HepG2 (cell line): ENCODE data around the gene ALDH3A2. TPM values are rescaled to one million over a fixed set of nuclear protein-coding genes. Genes with fewer than 3 reads are reported as not detected.

ENCODE experiments used
- ARNT ChIP-seq: fragments of 450-650 bp; IDR thresholded peaks from 2 replicates; pipeline ENCODE4 v1.6.1; 2017
- CEBPG ChIP-seq: IDR thresholded peaks from 2 replicates; pipeline ENCODE4 v1.6.1; 2016
- JUN ChIP-seq: sonication (generic); formaldehyde crosslinking; IDR thresholded peaks from 2 replicates; pipeline ENCODE4 v1.4.0; 2020; ENCODE audit warnings: mild to moderate bottlenecking, missing genetic modification reagents
- KDM1A ChIP-seq: IDR thresholded peaks from 2 replicates; pipeline ENCODE4 v1.6.1; 2016; ENCODE audit warnings: missing compliant biosample characterization
- KDM6A ChIP-seq: IDR thresholded peaks from 2 replicates; pipeline ENCODE4 v1.6.1; 2016; ENCODE audit warnings: low read depth
- MAF1 ChIP-seq: sonication (generic); formaldehyde crosslinking; IDR thresholded peaks from 2 replicates; pipeline ENCODE4 v1.5.0; 2020; ENCODE audit warnings: missing genetic modification reagents, borderline replicate concordance
- PTBP1 ChIP-seq: fragments of 200-400 bp; formaldehyde crosslinking; IDR thresholded peaks from 2 replicates; pipeline ENCODE4 v1.6.1; 2018; ENCODE audit warnings: low read length, low read depth; ENCODE audit not compliant: poor library complexity, severe bottlenecking
- SMC3 ChIP-seq: IDR thresholded peaks from 2 replicates; pipeline ENCODE4 v1.6.1; 2011; ENCODE audit warnings: low read length, improper control_type of control experiment
- ZBTB39 ChIP-seq: sonication (generic); formaldehyde crosslinking; IDR thresholded peaks from 2 replicates; pipeline ENCODE4 v1.5.0; 2020; ENCODE audit warnings: missing genetic modification reagents
- ZBTB40 ChIP-seq, 2 experiments: fragments of 450-650 bp in 1 of 2; sonication (generic) in 1 of 2; formaldehyde crosslinking in 1 of 2; IDR thresholded peaks; 2 replicates each; pipeline versions ENCODE4 v1.6.1 to v1.8.0; 2016 to 2022; ENCODE audit warnings: antibody characterized with exemption in 1 of 2, mild to moderate bottlenecking in 1 of 2, missing genetic modification reagents in 1 of 2
- ZNF75D ChIP-seq: sonication (generic); formaldehyde crosslinking; IDR thresholded peaks from 2 replicates; pipeline ENCODE4 v1.8.1; 2023; ENCODE audit warnings: missing genetic modification reagents, mild to moderate bottlenecking, borderline replicate concordance
- ZNF841 ChIP-seq: sonication (generic); formaldehyde crosslinking; IDR thresholded peaks from 2 replicates; pipeline ENCODE4 v1.8.1; 2023; ENCODE audit warnings: missing genetic modification reagents, borderline replicate concordance
- polyA plus RNA-seq, 8 experiments: library from polyadenylated mRNA; depleted of rRNA in 3 of 8; stranded (reverse) in 7 of 8; unstranded in 1 of 8; fragments of >200 nt; fragmentation: Illumina TruSeq in 4 of 8; extraction: Trizol in 4 of 8; gene quantifications; 2 replicates each; pipeline versions ENCODE4 v1.2.1 to v1.2.3, GENCODE V29; 2011 to 2016; ENCODE audit warnings: low read depth in 4 of 8, missing spikeins in 1 of 8, mixed read lengths in 1 of 8; ENCODE audit not compliant: insufficient read depth in 1 of 8
- total RNA-seq, 5 experiments: library from RNA; depleted of rRNA; stranded (reverse); fragments of >200 nt; fragmentation: Illumina TruSeq; extraction: Trizol; gene quantifications; 2 replicates each; pipeline ENCODE4 v1.2.3, GENCODE V29; 2016; ENCODE audit warnings: low read depth in 1 of 5
- TF ChIP-seq, protein P1 (sequence below): IDR thresholded peaks from 2 replicates; pipeline ENCODE4 v1.6.1; 2016

The ALDH3A2 gene
- total and polyA plus RNA-seq, 2 of the 13 experiments (the other 11 are each of a cell fraction or from before 2014, with no cell fraction given): 80.8 to 180 TPM

DNA sequence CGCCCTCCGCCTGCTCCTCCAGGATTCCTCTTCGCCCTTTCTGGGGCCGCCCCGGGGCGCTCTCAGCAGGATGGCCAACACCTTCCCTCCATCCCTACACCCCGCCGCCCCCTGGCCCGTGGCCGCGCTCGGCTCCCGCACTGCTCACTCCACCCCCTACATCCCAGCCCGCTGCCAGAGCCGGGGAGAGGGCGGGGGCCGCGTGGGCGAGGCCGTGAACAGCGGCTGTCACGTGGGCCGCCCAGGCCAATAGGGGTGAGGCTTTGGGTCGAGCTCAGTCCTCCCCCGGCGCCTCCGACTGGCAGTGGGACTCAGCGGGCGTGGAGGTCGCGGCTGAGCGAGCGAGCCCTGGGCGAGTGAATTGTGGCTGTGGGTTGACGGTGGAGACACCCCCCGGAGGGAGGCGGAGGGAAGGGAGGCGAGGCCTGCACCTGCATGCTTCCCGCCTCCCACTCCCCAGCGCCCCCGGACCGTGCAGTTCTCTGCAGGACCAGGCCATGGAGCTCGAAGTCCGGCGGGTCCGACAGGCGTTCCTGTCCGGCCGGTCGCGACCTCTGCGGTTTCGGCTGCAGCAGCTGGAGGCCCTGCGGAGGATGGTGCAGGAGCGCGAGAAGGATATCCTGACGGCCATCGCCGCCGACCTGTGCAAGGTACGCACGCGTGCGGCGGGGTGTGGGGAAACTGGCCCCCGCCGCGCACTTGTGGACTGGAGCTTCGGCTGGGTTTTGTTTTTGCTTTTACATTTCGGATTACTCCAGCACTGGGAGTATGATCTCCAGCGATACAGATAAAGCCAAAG lies at the start of gene ALDH3A2 (continued):
- peak; percentile 92; the same call in 1 of the 2 replicates for TF ChIP-seq MAF1
- TF ChIP-seq ZBTB40 (IDR thresholded peaks at IDR 0.05): no peak
- TF ChIP-seq ZBTB40 (CRISPR knock-in tag; IDR thresholded peaks at IDR 0.05): peak; percentile 84; the same call in 1 of the 2 replicates
- no peak; the same call in 1 of the 2 replicates for TF ChIP-seq KDM1A (CRISPR knock-in tag)
- peak; percentile 86; the same call in 1 of the 2 replicates for TF ChIP-seq ZBTB39 (CRISPR knock-in tag)
- no peak; the same call in 1 of the 2 replicates for TF ChIP-seq ZNF75D
- TF ChIP-seq PTBP1: no peak
- TF ChIP-seq, protein P1, sequence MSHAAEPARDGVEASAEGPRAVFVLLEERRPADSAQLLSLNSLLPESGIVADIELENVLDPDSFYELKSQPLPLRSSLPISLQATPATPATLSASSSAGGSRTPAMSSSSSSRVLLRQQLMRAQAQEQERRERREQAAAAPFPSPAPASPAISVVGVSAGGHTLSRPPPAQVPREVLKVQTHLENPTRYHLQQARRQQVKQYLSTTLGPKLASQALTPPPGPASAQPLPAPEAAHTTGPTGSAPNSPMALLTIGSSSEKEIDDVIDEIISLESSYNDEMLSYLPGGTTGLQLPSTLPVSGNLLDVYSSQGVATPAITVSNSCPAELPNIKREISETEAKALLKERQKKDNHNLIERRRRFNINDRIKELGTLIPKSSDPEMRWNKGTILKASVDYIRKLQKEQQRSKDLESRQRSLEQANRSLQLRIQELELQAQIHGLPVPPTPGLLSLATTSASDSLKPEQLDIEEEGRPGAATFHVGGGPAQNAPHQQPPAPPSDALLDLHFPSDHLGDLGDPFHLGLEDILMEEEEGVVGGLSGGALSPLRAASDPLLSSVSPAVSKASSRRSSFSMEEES (CRISPR knock-in tag): peak; percentile 64
- TF ChIP-seq ARNT: no peak
- peak; percentile 49 for TF ChIP-seq KDM6A (CRISPR knock-in tag)
- no peak; the same call in 1 of the 2 replicates for TF ChIP-seq SMC3
- TF ChIP-seq ZNF841: peak; percentile 72; the same call in 1 of the 2 replicates
- peak; percentile 59; the same call in 1 of the 2 replicates for TF ChIP-seq JUN (CRISPR knock-in tag)
- no peak; the same call in 1 of the 2 replicates for TF ChIP-seq CEBPG
